ENCODE data around the gene BCAS3. TPM values are rescaled to one million over a fixed set of nuclear protein-coding genes. Genes with fewer than 3 reads are reported as not detected.

BCAS3 gene
- polyA plus RNA-seq, 3 donors, result 10.3 to 19.1 (median 14.7) TPM

GRCh38 chr17:60896996-60897395 is 219.3 kb downstream of the BCAS3 start:
- Mint-ChIP-seq H3K9me3 (peaks cover 9 to 36% (median 22%) of the 10 kb centered on the region in 7 donors), H3K4me1 (peaks cover 10% of the 10 kb centered on the region), H3K27me3 (ENCODE audit: low read depth in 3 of 3) (no peaks in the 10 kb centered on the region), H3K4me3 (no peak overlapping the region), H3K36me3 (peaks cover 4% of the 10 kb centered on the region in 2 donors), H3K27ac (no peak overlapping the region)
- no peaks in the 10 kb centered on the region for H4K20me1 ChIP-seq (ENCODE audit: insufficient read depth, low read length)
- H3K4me1 ChIP-seq (ENCODE audit: control insufficient read depth in 1 of 2, insufficient read depth in 2 of 2, low read length in 2 of 2), result peaks cover 0 to 4% of the 10 kb centered on the region in 2 donors
- no peaks in the 10 kb centered on the region for H3K79me2 ChIP-seq (ENCODE audit: insufficient read depth, low read length)
- no peak for TF ChIP-seq CTCF (IDR thresholded peaks at IDR 0.05)
- no peak overlapping the region for H3K4me3 ChIP-seq (replicated peaks in 1 of 3; ENCODE audit: low read depth in 2 of 3, low read length in 3 of 3)
- H3K27ac ChIP-seq (ENCODE audit: low read depth in 1 of 2, low read length in 2 of 2), result no peak overlapping the region
- no peak overlapping the region for H2AFZ ChIP-seq (ENCODE audit: insufficient read depth, low read depth, low read length, poor library complexity, severe bottlenecking)
- no peak for DNase-seq
- no peaks in the 10 kb centered on the region for H3K36me3 ChIP-seq (replicated peaks in 1 of 2; ENCODE audit: control insufficient read depth in 1 of 2, insufficient read depth in 2 of 2, low read length in 2 of 2)
- H3K9me3 ChIP-seq (replicated peaks in 1 of 2; ENCODE audit: control insufficient read depth in 1 of 2, insufficient read depth in 1 of 2, low read length in 2 of 2), result peaks cover 6 to 23% of the 10 kb centered on the region in 2 donors
- no peak overlapping the region for H3K4me2 ChIP-seq (replicated peaks; ENCODE audit: extremely low read depth, low read length, poor library complexity, severe bottlenecking)
- intact Hi-C loops (cut with micrococcal nuclease), result no loop called here
- H3K9ac ChIP-seq (ENCODE audit: insufficient read depth, low read length, poor library complexity, severe bottlenecking), result no peak overlapping the region
- no peaks in the 10 kb centered on the region for H3K27me3 ChIP-seq (ENCODE audit: control insufficient read depth in 2 of 2, insufficient read depth in 2 of 2, low read length in 2 of 2)
- no CpG with 5 or more reads among the region's 1 CpG for whole genome bisulfite sequencing (ENCODE audit: insufficient coverage)

GRCh38 chr17:60899115-60899514 is 221.5 kb downstream of the BCAS3 start:
- H3K79me2 ChIP-seq (ENCODE audit: insufficient read depth, low read length), result no peaks in the 10 kb centered on the region
- peaks cover 6 to 19% of the 10 kb centered on the region in 2 donors for H3K9me3 ChIP-seq (replicated peaks in 1 of 2; ENCODE audit: control insufficient read depth in 1 of 2, insufficient read depth in 1 of 2, low read length in 2 of 2)
- no peaks in the 10 kb centered on the region for H3K36me3 ChIP-seq (replicated peaks in 1 of 2; ENCODE audit: control insufficient read depth in 1 of 2, insufficient read depth in 2 of 2, low read length in 2 of 2)
- H3K27ac Mint-ChIP-seq, result no peak overlapping the region
- no peak overlapping the region for H3K9ac ChIP-seq (ENCODE audit: insufficient read depth, low read length, poor library complexity, severe bottlenecking)
- peaks cover 4 to 12% of the 10 kb centered on the region in 2 donors for H3K36me3 Mint-ChIP-seq
- 97% methylated on average over 4 of the region's 4 CpGs for WGBS (ENCODE audit: insufficient coverage)
- no peaks in the 10 kb centered on the region for H3K27me3 ChIP-seq (ENCODE audit: control insufficient read depth in 2 of 2, insufficient read depth in 2 of 2, low read length in 2 of 2)
- TF ChIP-seq CTCF (IDR thresholded peaks at IDR 0.05), result no peak
- DNase-seq, result no peak
- peaks cover 10% of the 10 kb centered on the region for H3K4me1 Mint-ChIP-seq
- H3K4me1 ChIP-seq (ENCODE audit: control insufficient read depth in 1 of 2, insufficient read depth in 2 of 2, low read length in 2 of 2), result peaks cover 0 to 4% of the 10 kb centered on the region in 2 donors
- H4K20me1 ChIP-seq (ENCODE audit: insufficient read depth, low read length), result no peaks in the 10 kb centered on the region
- H3K4me3 ChIP-seq (replicated peaks in 1 of 3; ENCODE audit: low read depth in 2 of 3, low read length in 3 of 3), result no peak overlapping the region
- intact Hi-C loops (cut with micrococcal nuclease), result no loop called here
- peaks cover 9 to 27% (median 15%) of the 10 kb centered on the region in 7 donors for H3K9me3 Mint-ChIP-seq
- no peak overlapping the region for H2AFZ ChIP-seq (ENCODE audit: insufficient read depth, low read depth, low read length, poor library complexity, severe bottlenecking)
- H3K27me3 Mint-ChIP-seq (ENCODE audit: low read depth in 3 of 3), result no peaks in the 10 kb centered on the region
- no peak overlapping the region for H3K4me2 ChIP-seq (replicated peaks; ENCODE audit: extremely low read depth, low read length, poor library complexity, severe bottlenecking)
- no peak overlapping the region for H3K4me3 Mint-ChIP-seq
- H3K27ac ChIP-seq (ENCODE audit: low read depth in 1 of 2, low read length in 2 of 2), result no peak overlapping the region

Data from CD14-positive monocyte (primary cell).